Esophagus squamous epithelium (tissue), 5 donors: ENCODE measurements around the gene ECM2. TPM values are rescaled to one million over a fixed set of nuclear protein-coding genes. Genes with fewer than 3 reads are reported as not detected.
"Not testable (repeated sequence)": the region's sequence is repeated elsewhere in the genome, so short reads cannot be mapped to it uniquely, and the experiment has no call there.

ENCODE experiments used
- DNase-seq: peaks from one replicate; lab custom pipeline; 2025; lab: John Stamatoyannopoulos, UW
- H3K27ac ChIP-seq, 4 donors: fragments of 200-600 bp; sonication (generic); one replicate each; pipeline ENCODE4 v1.5.1; 2016 to 2019; ENCODE audit warnings: mild to moderate bottlenecking in 1 of 4
- H3K27me3 ChIP-seq, 4 donors: fragments of 200-600 bp; sonication (generic); 1 replicate in 3 of 4; 2 replicates in 1 of 4; pipeline versions ENCODE4 v1.5.1 to v1.6.0; 2017 to 2021; ENCODE audit warnings: antibody characterized with exemption in 1 of 4
- H3K36me3 ChIP-seq, 3 donors: fragments of 200-600 bp; sonication (generic); one replicate each; pipeline ENCODE4 v1.5.1; 2016 to 2019
- H3K4me1 ChIP-seq, 3 donors: fragments of 200-600 bp; sonication (generic); one replicate each; pipeline ENCODE4 v1.5.1; 2017 to 2019
- H3K4me3 ChIP-seq, 4 donors: fragments of 200-600 bp; sonication (generic); 1 replicate in 3 of 4; 2 replicates in 1 of 4; pipeline ENCODE4 v1.5.1; 2016 to 2019; ENCODE audit warnings: mild to moderate bottlenecking in 2 of 4, moderate library complexity in 1 of 4
- H3K9me3 ChIP-seq, 3 donors: fragments of 200-600 bp; sonication (generic); one replicate each; pipeline ENCODE4 v1.5.1; 2016 to 2019
- CTCF ChIP-seq, 6 experiments: fragments of 450-650 bp in 4 of 6; fragments of 200-600 bp in 2 of 6; sonication (generic) in 2 of 6; IDR thresholded peaks; one replicate each; pipeline ENCODE4 v1.5.1; 2016 to 2019; ENCODE audit warnings: antibody characterized with exemption in 6 of 6, mild to moderate bottlenecking in 4 of 6, moderate library complexity in 4 of 6
- POLR2A ChIP-seq, 4 donors: fragments of 450-650 bp; IDR thresholded peaks; one replicate each; pipeline ENCODE4 v1.6.1; 2017; ENCODE audit warnings: antibody characterized with exemption in 4 of 4, mild to moderate bottlenecking in 4 of 4, moderate library complexity in 3 of 4
- WGBS, 2 donors: methylation state at CpG; one replicate each; pipeline ENCODE4 v1.1.5; 2018; 5-methylcytosine and 5-hydroxymethylcytosine counted together
- intact Hi-C: fragments of 100-400 bp; cut with DNase I; formaldehyde crosslinking; loops from one replicate; pipeline ENCODE4 v1.15.0; 2022
- total RNA-seq, 4 donors: library from RNA; depleted of rRNA; stranded (reverse); fragments of >200 nt; gene quantifications; one replicate each; pipeline ENCODE4 v1.1.0, GENCODE V29; 2016
- donor health status: DM: yes; HTN: yes; CAD: no.

Gene ECM2
- total RNA-seq, result 10 to 100 TPM in 1 of 4 donors, 1 to 10 TPM in 2, under 1 TPM in 1; 0.57 to 13.1 (median 3.5) TPM

GRCh38 chr9:92535940-92536850 is at the start of gene ECM2:
TSS of gene ECM2 (minus strand) at chr9:92535990. CDS start at chr9:92522866, 13,124 bp downstream.
- Histone ChIP-seq H3K27ac (peak within 1 kb of the TSS in 2 of 4 donors; percentile 27 to 50), H3K36me3 (no peaks in the 10 kb centered on the region), H3K4me1 (peaks cover 0 to 5% (median 0%) of the 10 kb centered on the region in 3 donors), H3K4me3 (peak within 1 kb of the TSS in 3 of 4 donors; percentile 5 to 54 (median 13)), H3K27me3 (no peaks in the 10 kb centered on the region), H3K9me3 (no peaks in the 10 kb centered on the region)
- 67 to 73% methylated on average over 7 of the region's 7 CpGs for WGBS, 2 donors
- intact Hi-C loops, result no loop called here
- no peak for TF ChIP-seq POLR2A (IDR thresholded peaks at IDR 0.05)
- no peak for TF ChIP-seq CTCF (IDR thresholded peaks at IDR 0.05)
- no peak for DNase-seq

- 59 to 69% methylated on average over 1 of the region's 1 CpG for WGBS, 2 donors
- no peak overlapping the region for H3K4me3 ChIP-seq
- intact Hi-C loops, result no loop called here
Measured at GRCh38 chr9:92576175-92576574, 40.4 kb upstream of the ECM2 start.

DNA sequence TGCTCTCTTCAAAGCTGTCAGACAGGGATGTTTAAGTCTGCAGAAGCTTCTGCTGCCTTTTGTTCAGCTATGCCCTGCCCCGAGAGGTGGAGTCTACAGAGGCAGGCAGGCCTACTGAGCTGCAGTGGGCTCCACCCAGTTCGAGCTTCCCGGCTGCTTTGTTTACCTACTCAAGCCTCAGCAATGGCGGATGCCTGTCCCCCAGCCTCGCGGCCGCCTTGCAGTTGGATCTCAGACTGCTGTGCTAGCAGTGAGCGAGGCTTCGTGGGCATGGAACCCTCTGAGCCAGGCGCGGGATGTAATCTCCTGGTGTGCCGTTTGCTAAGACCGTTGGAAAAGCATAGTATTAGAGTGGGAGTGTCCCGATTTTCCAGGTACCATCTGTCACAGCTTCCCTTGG is 37.8 kb upstream of the ECM2 start:
- H3K4me3 ChIP-seq, H3K36me3 ChIP-seq, H3K4me1 ChIP-seq, DNase-seq, intact Hi-C loops, H3K27me3 ChIP-seq, H3K9me3 ChIP-seq, H3K27ac ChIP-seq: not testable (repeated sequence)
- WGBS, 2 donors, result 95 to 100% methylated on average over 5 to 6 of the region's 14 CpGs

More at GRCh38 chr9:92576175-92576574, 40.4 kb upstream of the ECM2 start:
- TF ChIP-seq POLR2A (IDR thresholded peaks at IDR 0.05) (no peak), CTCF (IDR thresholded peaks at IDR 0.05) (no peak)
- Histone ChIP-seq H3K36me3 (no peaks in the 10 kb centered on the region), H3K9me3 (no peaks in the 10 kb centered on the region), H3K27ac (no peak overlapping the region), H3K4me1 (no peaks in the 10 kb centered on the region), H3K27me3 (no peaks in the 10 kb centered on the region)
- no peak for DNase-seq

DNA sequence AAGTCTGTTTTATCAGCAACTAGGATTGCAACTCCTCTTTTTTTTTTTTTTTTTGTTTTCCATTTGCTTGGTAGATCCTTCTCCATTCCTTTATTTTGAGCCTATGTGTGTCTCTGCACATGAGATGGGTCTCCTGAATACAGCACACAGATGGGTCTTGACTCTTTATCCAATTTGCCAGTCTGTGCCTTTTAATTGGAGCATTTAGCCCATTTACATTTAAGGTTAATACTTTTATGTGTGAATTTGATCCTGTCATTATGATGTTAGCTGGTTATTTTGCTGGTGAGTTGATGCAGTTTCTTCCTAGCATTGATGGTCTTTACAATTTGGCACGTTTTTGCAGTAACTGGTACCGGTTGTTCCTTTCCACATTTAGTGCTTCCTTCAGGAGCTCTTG is 36.1 kb upstream of the ECM2 start:
- H3K4me1 ChIP-seq, H3K4me3 ChIP-seq, H3K9me3 ChIP-seq, H3K27me3 ChIP-seq, DNase-seq, H3K27ac ChIP-seq, H3K36me3 ChIP-seq, intact Hi-C loops: not testable (repeated sequence)
- WGBS, 2 donors, result 83 to 94% methylated on average over 2 of the region's 2 CpGs

DNA sequence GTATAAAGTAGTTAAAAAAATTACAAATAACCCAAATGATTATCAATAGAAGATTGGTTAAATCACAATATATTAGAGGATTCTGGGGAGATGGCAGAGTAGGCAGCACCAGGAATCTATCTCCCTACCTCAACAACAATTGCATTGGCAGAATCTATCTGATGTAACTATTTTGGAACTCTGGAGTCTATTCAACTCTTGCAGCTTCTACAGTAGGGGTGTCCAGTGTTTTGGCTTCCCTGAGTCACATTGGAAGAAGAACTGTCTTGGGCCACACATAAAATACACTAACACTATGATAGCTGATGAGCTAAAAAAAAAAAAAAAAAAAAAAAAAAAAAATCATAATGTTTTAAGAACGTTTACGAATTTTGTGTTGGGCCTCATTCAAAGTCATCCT is 29.2 kb upstream of the ECM2 start:
- no peak for DNase-seq
- peaks cover 6 to 43% (median 8%) of the 10 kb centered on the region in 3 donors for H3K4me1 ChIP-seq
- no peaks in the 10 kb centered on the region for H3K36me3 ChIP-seq
- no peak overlapping the region for H3K27ac ChIP-seq
- H3K4me3 ChIP-seq, result no peak overlapping the region
- no peaks in the 10 kb centered on the region for H3K27me3 ChIP-seq
- TF ChIP-seq CTCF (IDR thresholded peaks at IDR 0.05) (no peak), POLR2A (IDR thresholded peaks at IDR 0.05) (no peak)
- intact Hi-C loops, result no loop called here
- WGBS, 2 donors, result 80 to 84% methylated on average over 2 of the region's 2 CpGs
- H3K9me3 ChIP-seq, result no peaks in the 10 kb centered on the region

DNA sequence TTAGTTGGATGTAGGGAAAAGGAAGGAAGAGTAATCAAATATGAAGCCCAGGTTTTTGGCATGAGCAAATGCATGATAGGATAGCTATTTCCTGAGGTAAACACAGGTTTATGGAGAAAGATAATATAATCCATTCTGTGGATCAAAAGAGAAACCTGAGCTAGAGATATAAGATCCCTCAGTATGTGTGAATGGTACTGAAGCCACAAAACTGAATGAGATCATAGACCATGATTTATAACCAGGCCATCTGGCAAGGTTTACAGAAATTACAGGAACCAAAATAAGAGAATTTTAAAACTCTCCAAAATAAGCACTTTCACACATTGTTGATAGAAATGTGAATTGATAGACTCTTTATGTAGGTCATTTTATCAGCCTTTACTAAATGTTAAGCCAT is 28.7 kb upstream of the ECM2 start:
- H3K36me3 ChIP-seq, result no peaks in the 10 kb centered on the region
- H3K4me1 ChIP-seq, result peaks cover 6 to 43% (median 8%) of the 10 kb centered on the region in 3 donors
- H3K27ac ChIP-seq, result no peak overlapping the region
- DNase-seq, result no peak
- intact Hi-C loops, result no loop called here
- H3K4me3 ChIP-seq, result no peak overlapping the region
- H3K27me3 ChIP-seq, result no peaks in the 10 kb centered on the region
- TF ChIP-seq POLR2A (IDR thresholded peaks at IDR 0.05) (no peak), CTCF (IDR thresholded peaks at IDR 0.05) (no peak)
- no peaks in the 10 kb centered on the region for H3K9me3 ChIP-seq
